Tibial artery (tissue), 4 donors: ENCODE results near the gene HHIPL1.

Experiments used
- DNase-seq, 2 donors: peaks; one replicate each; pipeline ENCODE4 v3.0.0-alpha.2; 2019
- H3K27ac ChIP-seq, 2 donors: fragments of 200-600 bp; sonication (generic) in 1 of 2; 1 replicate in 1 of 2; 2 replicates in 1 of 2; pipeline ENCODE4 v1.5.1; 2018 to 2019; ENCODE audit warnings: mild to moderate bottlenecking in 1 of 2
- H3K27me3 ChIP-seq, 2 donors: fragments of 200-600 bp; sonication (generic) in 1 of 2; one replicate each; pipeline versions ENCODE4 v1.5.1 to v1.6.0; 2016 to 2019
- H3K36me3 ChIP-seq, 3 donors: fragments of 200-600 bp; sonication (generic) in 2 of 3; one replicate each; pipeline ENCODE4 v1.5.1; 2016 to 2019; ENCODE audit warnings: mild to moderate bottlenecking in 2 of 3
- H3K4me1 ChIP-seq, 4 donors: fragments of 200-600 bp; sonication (generic) in 2 of 4; 1 replicate in 3 of 4; 2 replicates in 1 of 4; pipeline ENCODE4 v1.5.1; 2016 to 2019
- H3K4me3 ChIP-seq, 2 donors: fragments of 200-600 bp; sonication (generic) in 1 of 2; 1 replicate in 1 of 2; 2 replicates in 1 of 2; pipeline ENCODE4 v1.5.1; 2018 to 2019; ENCODE audit warnings: mild to moderate bottlenecking in 2 of 2
- H3K9me3 ChIP-seq, 3 donors: fragments of 200-600 bp; sonication (generic) in 1 of 3; one replicate each; pipeline ENCODE4 v1.5.1; 2016 to 2019
- intact Hi-C: fragments of 100-400 bp; cut with DNase I; formaldehyde crosslinking; loops from one replicate; pipeline ENCODE4 v1.15.0; 2023; ENCODE audit warnings: low total_unique reads
- TF ChIP-seq, protein P1 (sequence below), 2 experiments: fragments of 200-600 bp in 1 of 2; fragments of 450-650 bp in 1 of 2; IDR thresholded peaks; one replicate each; pipeline ENCODE4 v1.5.1; 2017 to 2019; ENCODE audit warnings: antibody characterized with exemption in 2 of 2, mild to moderate bottlenecking in 1 of 2, moderate library complexity in 1 of 2

The HHIPL1 gene

DNA sequence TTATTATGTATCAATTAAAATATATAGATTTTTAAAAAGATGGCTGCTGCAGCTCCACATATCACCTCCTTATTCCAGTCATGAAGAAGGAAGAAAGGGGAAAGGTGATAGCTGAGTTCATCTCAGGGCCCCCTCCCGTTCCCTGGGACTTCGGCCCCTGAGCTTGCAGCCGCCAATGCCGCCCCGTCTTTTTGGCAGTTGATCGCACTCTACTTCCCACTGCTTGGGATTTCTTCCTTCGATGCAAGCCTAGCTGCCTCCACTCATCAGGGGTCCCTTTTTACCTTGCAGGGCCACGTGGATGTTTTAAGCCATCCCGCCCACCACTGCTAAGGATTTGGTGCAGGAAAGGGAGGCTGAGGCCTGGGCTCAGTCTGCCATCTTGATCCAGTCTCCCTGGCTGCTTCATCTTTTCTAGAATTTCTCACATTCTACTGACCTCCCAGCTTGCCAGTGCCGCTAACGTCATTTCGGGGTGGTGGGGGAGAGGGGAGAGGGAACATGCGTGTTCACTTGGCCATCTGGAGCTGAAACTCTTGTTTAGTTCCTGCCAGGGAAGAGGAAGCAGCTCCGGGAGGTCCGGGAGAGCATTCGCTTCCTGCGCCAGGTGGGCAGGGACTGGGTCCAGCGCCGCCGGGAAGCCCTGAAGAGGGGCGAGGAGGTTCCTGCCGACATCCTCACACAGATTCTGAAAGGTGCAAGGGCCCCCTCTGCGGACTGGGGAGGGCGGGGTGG, 70.5 kb downstream of the HHIPL1 start:
- intact Hi-C loops = no loop called here
- H3K36me3 ChIP-seq = no peaks in the 10 kb centered on the region
- no peak overlapping the region for H3K27ac ChIP-seq
- no peak overlapping the region for H3K4me3 ChIP-seq
- no peaks in the 10 kb centered on the region for H3K27me3 ChIP-seq
- peaks cover 0 to 7% (median 0%) of the 10 kb centered on the region in 3 donors for H3K9me3 ChIP-seq
- no peak for DNase-seq
- TF ChIP-seq, protein P1, sequence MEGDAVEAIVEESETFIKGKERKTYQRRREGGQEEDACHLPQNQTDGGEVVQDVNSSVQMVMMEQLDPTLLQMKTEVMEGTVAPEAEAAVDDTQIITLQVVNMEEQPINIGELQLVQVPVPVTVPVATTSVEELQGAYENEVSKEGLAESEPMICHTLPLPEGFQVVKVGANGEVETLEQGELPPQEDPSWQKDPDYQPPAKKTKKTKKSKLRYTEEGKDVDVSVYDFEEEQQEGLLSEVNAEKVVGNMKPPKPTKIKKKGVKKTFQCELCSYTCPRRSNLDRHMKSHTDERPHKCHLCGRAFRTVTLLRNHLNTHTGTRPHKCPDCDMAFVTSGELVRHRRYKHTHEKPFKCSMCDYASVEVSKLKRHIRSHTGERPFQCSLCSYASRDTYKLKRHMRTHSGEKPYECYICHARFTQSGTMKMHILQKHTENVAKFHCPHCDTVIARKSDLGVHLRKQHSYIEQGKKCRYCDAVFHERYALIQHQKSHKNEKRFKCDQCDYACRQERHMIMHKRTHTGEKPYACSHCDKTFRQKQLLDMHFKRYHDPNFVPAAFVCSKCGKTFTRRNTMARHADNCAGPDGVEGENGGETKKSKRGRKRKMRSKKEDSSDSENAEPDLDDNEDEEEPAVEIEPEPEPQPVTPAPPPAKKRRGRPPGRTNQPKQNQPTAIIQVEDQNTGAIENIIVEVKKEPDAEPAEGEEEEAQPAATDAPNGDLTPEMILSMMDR (IDR thresholded peaks at IDR 0.05) = no peak
- no peaks in the 10 kb centered on the region for H3K4me1 ChIP-seq

DNA sequence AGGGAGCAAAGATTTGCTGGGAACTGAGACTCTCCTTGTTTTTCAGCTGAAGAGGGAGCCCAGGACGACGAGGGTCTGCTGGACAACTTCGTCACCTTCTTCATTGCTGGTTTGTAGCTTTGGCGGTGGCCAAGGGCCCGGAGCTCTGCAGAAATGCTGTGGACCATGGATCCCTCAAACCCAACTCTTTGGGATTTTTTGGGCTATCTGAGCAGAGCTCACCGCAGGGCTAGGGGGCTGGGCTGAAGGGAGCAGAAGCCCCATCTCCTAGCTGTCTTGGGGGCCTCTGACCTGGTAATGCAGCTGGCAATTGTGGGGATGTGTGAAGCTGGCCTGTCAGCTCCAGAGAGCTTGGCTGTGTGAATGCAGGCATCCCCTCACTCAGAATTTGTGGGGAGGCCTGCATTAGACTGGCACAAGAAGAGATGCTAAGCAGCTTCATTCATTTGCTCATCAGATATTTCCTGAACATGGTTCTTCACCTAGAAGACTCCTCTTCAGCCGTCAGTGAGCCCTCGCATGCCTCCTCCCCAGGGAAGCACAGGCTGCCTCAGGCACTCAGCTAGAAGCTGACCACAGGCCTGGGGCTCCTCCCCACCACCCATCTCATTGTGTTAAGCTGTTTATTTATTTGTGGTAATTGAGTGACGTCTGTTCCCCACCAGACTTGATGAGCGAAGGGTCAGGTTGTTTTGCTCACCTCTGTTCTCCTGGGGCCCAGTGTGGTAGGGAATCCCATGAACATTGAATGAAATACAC, 71.3 kb downstream of the HHIPL1 start:
- TF ChIP-seq, protein P1 (IDR thresholded peaks at IDR 0.05) = no peak
- Histone ChIP-seq H3K27me3 (no peaks in the 10 kb centered on the region), H3K4me1 (no peaks in the 10 kb centered on the region), H3K27ac (no peak overlapping the region), H3K9me3 (peaks cover 0 to 4% (median 0%) of the 10 kb centered on the region in 3 donors), H3K4me3 (no peak overlapping the region), H3K36me3 (no peaks in the 10 kb centered on the region)
- no peak for DNase-seq
- intact Hi-C loops = no loop called here

DNA sequence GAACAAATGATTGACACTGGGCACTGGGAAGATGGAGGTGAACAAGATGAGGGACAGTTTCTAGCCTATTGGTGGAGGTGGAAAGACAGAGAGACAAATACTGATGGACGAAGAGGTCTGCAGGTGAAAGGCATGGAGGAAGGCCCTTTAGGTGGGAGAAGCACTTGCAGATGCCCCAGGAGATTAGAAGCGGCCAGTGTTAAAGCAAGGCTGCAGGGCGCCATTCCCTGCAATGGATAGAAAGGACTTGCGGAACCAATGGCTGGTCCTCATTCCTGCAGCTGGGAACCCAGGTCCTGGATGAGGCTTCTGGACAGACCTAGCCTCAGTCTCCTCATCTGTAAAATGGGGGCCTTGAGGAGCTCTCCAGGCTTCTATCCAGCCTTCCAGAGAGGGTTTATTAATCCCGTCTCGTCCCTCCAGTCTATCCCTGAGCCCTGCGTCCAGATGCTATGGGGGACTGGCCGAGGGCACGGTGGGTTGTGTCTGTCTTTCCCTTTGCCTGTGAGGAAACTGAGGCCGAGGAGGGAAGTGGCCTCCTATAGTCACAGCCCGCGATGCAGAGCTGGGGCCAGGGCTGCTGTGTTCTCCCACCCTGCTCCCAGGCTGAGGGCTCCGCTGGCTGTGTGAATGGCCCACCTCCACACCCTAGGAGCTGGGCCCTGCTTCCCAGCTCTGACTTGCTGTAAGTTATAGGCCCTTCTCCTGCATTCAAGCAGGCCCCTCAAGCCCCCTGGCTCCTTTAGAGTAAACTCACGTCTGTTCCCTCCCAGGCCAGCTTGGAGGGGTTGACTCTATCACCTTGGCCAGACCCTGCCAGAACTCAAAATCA, 72.1 kb downstream of the HHIPL1 start:
- intact Hi-C loops = no loop called here
- TF ChIP-seq, protein P1 (IDR thresholded peaks at IDR 0.05) = no peak
- DNase-seq = no peak

DNA sequence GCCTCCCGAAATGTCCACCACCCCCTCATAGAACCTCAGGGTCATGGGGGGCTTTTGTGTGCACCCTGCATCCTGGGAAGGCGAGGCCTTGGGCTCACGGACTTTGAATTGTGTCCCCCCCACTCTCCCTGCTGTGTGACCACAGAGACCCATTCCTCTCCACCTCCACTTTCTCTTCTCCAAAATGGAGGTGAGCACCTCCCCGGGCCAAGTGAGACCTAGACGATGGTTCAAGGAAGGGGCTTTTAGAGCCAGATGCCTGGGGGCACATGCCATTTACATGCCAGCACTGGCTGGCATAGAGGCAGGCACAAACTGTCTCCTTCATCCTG, 72.7 kb downstream of the HHIPL1 start:
- H3K36me3 ChIP-seq = no peaks in the 10 kb centered on the region
- H3K27me3 ChIP-seq = no peaks in the 10 kb centered on the region
- peaks cover 0 to 4% (median 0%) of the 10 kb centered on the region in 3 donors for H3K9me3 ChIP-seq
- DNase-seq = no peak
- H3K4me3 ChIP-seq = no peak overlapping the region
- intact Hi-C loops = no loop called here
- TF ChIP-seq, protein P1 (IDR thresholded peaks at IDR 0.05) = no peak
- no peaks in the 10 kb centered on the region for H3K4me1 ChIP-seq
- no peak overlapping the region for H3K27ac ChIP-seq

More for the DNA sequence above, 72.1 kb downstream of the HHIPL1 start:
- Histone ChIP-seq H3K36me3 (no peaks in the 10 kb centered on the region), H3K27me3 (no peaks in the 10 kb centered on the region), H3K9me3 (peaks cover 0 to 4% (median 0%) of the 10 kb centered on the region in 3 donors), H3K4me3 (no peak overlapping the region), H3K4me1 (no peaks in the 10 kb centered on the region), H3K27ac (no peak overlapping the region)

DNA sequence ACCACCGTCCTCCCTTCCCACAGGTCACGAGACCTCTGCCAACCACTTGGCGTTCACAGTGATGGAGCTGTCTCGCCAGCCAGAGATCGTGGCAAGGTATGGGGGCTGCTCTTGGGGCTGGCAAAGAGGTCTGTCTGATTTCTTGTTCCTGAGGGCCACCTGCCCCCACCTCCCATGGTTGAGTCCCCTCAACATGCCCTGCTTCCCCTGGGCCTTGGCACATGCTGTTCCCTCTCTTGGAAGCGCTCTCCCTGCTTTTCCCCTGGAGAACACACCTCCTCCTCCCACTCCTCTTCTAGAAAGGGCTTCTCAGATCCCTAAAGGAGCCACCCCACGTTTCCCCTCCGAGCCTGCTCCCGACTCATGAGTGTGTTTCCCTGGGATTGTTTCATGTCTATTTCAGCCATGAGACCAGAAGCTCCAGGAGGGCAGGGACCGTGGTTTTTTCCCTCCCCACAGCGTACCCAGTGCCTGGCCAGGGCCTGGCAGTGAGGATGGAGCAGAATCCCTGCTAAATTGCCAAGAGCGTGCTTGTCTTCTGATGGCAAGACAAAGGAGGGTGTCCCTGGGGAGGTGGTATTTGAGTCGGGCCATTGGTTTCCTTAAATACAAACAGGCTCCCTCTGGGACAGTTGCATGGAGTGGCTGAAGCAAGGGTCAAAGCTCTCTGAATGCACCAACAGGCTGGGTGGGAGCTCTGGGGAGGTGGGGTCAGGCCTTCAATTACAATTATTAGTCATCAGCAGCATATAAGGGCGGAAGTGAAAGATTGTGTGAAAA, 73.3 kb downstream of the HHIPL1 start:
- DNase-seq = no peak
- Histone ChIP-seq H3K4me3 (no peak overlapping the region), H3K36me3 (no peaks in the 10 kb centered on the region), H3K27me3 (no peaks in the 10 kb centered on the region), H3K27ac (no peak overlapping the region), H3K4me1 (no peaks in the 10 kb centered on the region), H3K9me3 (no peaks in the 10 kb centered on the region)
- TF ChIP-seq, protein P1 (IDR thresholded peaks at IDR 0.05) = no peak
- intact Hi-C loops = no loop called here
